Measurements from ENCODE around the gene CUBN. TPM values are rescaled to one million over a fixed set of nuclear protein-coding genes. Genes with fewer than 3 reads are reported as not detected.

Gene CUBN
- total and polyA plus RNA-seq, 9 of the 15 experiments (the other 6 are each of a cell fraction or from before 2014, with no cell fraction given) = 0.04 to 0.33 (median 0.09) TPM

- TF ChIP-seq REST (IDR thresholded peaks at IDR 0.05; ENCODE audit: borderline replicate concordance) = no peak; the same call in 1 of the 2 replicates
- TF ChIP-seq REST (CRISPR knock-in tag; IDR thresholded peaks at IDR 0.05; ENCODE audit: low read depth) = no peak
- TF ChIP-seq POLR2AphosphoS5 (IDR thresholded peaks at IDR 0.05; ENCODE audit: control insufficient read depth, insufficient read depth, low read depth, low read length) = peak; percentile 92
- TF ChIP-seq CHD1 (IDR thresholded peaks at IDR 0.05; ENCODE audit: low read length) = no peak
- TF ChIP-seq KAT8 (IDR thresholded peaks at IDR 0.05; ENCODE audit: low read depth) = no peak
- no peak for TF ChIP-seq ZKSCAN3 (CRISPR knock-in tag; IDR thresholded peaks at IDR 0.05)
- peak; percentile 91 for TF ChIP-seq MTA2 (IDR thresholded peaks at IDR 0.05; ENCODE audit: low read depth)
- no peak for TF ChIP-seq ZNF41 (CRISPR knock-in tag; conservative IDR thresholded peaks at IDR 0.05)
- no peak; a peak in 1 of 4 replicates for TF ChIP-seq FOXA3 (CRISPR knock-in tag; conservative IDR thresholded peaks at IDR 0.05 in 1 of 2, IDR thresholded peaks at IDR 0.05 in 1 of 2)
- TF ChIP-seq POLR2G (IDR thresholded peaks at IDR 0.05; ENCODE audit: low read depth, low read length) = no peak
- no peak for TF ChIP-seq CXXC5 (CRISPR knock-in tag; IDR thresholded peaks at IDR 0.05)
- TF ChIP-seq ARID3B (CRISPR knock-in tag; IDR thresholded peaks at IDR 0.05; ENCODE audit: borderline replicate concordance) = no peak
- 0 out of 2 replicates have a peak, but pooled peaks have one; percentile 62 for TF ChIP-seq PTBP1 (IDR thresholded peaks at IDR 0.05; ENCODE audit: low read depth, low read length)
- no peak for TF ChIP-seq DDX20 (tag; IDR thresholded peaks at IDR 0.05; ENCODE audit: low read depth)
- TF ChIP-seq ZBTB7A (IDR thresholded peaks at IDR 0.05; ENCODE audit: borderline replicate concordance, control insufficient read depth, low read depth, low read length) = no peak
- no peak for TF ChIP-seq NCOA4 (IDR thresholded peaks at IDR 0.05; ENCODE audit: partially characterized antibody)
- TF ChIP-seq NFE2 (IDR thresholded peaks at IDR 0.05; ENCODE audit: low read depth) = peak; percentile 54
- TF ChIP-seq ATF1 (CRISPR knock-in tag; IDR thresholded peaks at IDR 0.05) = no peak
- TF ChIP-seq ATF1 (tag; IDR thresholded peaks at IDR 0.05) = peak; percentile 48
- peak; percentile 98 for TF ChIP-seq RFX1 (IDR thresholded peaks at IDR 0.05)
These were observed 133.6 kb downstream of the CUBN start (continued) for GRCh38 chr10:16995867-16996529.

Measured in K562 (cell line).